Endothelial cell (in vitro differentiated cells): ENCODE measurements around the gene FAM177B. TPM values are rescaled to one million over a fixed set of nuclear protein-coding genes. Genes with fewer than 3 reads are reported as not detected.

Source experiments
- DNase-seq: peaks from one replicate; pipeline ENCODE4 v3.0.0; 2021; ENCODE audit warnings: low spot score
- H3K27ac Mint-ChIP-seq: one replicate; pipeline ENCODE4 v1.8.0; 2021; ENCODE audit warnings: mixed read lengths, inconsistent platforms; ENCODE audit not compliant: unreplicated experiment
- H3K27me3 Mint-ChIP-seq: one replicate; pipeline ENCODE4 v1.8.0; 2021; ENCODE audit warnings: mild to moderate bottlenecking, moderate library complexity, mixed read lengths, inconsistent platforms; ENCODE audit not compliant: unreplicated experiment
- H3K36me3 Mint-ChIP-seq: one replicate; pipeline ENCODE4 v1.8.0; 2021; ENCODE audit warnings: mild to moderate bottlenecking, low read depth, mixed read lengths, inconsistent platforms; ENCODE audit not compliant: unreplicated experiment
- H3K4me1 Mint-ChIP-seq: one replicate; pipeline ENCODE4 v1.8.0; 2021; ENCODE audit warnings: mild to moderate bottlenecking, mixed read lengths, inconsistent platforms; ENCODE audit not compliant: unreplicated experiment
- H3K4me3 Mint-ChIP-seq: one replicate; pipeline ENCODE4 v1.8.0; 2021; ENCODE audit warnings: mild to moderate bottlenecking, mixed read lengths, inconsistent platforms; ENCODE audit not compliant: unreplicated experiment
- H3K9me3 Mint-ChIP-seq: one replicate; pipeline ENCODE4 v1.8.0; 2021; ENCODE audit warnings: mixed read lengths, inconsistent platforms; ENCODE audit not compliant: unreplicated experiment
- total RNA-seq: library from RNA; stranded (reverse); fragmentation: NEBNext Ultra II Directional; extraction: Animal tissue kit (Norgen Biotek cat#: 25700); gene quantifications from one replicate; pipeline ENCODE4 v1.2.1, GENCODE V29; 2021; ENCODE audit not compliant: unreplicated experiment
- TF ChIP-seq, protein P1 (sequence below): fragments of 200-600 bp; sonication (generic); IDR thresholded peaks from one replicate; pipeline ENCODE4 v1.5.0; 2021; ENCODE audit warnings: antibody characterized with exemption; ENCODE audit not compliant: unreplicated experiment

The FAM177B gene
- total RNA-seq, 1 donor from 2014 or later = not detected

GRCh38 chr1:222728746-222729145 lies 8.3 kb upstream of the FAM177B start:
- Mint-ChIP-seq H3K27me3 (no peaks in the 10 kb centered on the region), H3K4me3 (no peak overlapping the region), H3K4me1 (peaks cover 4% of the 10 kb centered on the region), H3K9me3 (no peaks in the 10 kb centered on the region), H3K36me3 (peaks cover 41% of the 10 kb centered on the region), H3K27ac (no peak overlapping the region)
- TF ChIP-seq, protein P1, sequence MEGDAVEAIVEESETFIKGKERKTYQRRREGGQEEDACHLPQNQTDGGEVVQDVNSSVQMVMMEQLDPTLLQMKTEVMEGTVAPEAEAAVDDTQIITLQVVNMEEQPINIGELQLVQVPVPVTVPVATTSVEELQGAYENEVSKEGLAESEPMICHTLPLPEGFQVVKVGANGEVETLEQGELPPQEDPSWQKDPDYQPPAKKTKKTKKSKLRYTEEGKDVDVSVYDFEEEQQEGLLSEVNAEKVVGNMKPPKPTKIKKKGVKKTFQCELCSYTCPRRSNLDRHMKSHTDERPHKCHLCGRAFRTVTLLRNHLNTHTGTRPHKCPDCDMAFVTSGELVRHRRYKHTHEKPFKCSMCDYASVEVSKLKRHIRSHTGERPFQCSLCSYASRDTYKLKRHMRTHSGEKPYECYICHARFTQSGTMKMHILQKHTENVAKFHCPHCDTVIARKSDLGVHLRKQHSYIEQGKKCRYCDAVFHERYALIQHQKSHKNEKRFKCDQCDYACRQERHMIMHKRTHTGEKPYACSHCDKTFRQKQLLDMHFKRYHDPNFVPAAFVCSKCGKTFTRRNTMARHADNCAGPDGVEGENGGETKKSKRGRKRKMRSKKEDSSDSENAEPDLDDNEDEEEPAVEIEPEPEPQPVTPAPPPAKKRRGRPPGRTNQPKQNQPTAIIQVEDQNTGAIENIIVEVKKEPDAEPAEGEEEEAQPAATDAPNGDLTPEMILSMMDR = no peak
- DNase-seq = no peak

DNA sequence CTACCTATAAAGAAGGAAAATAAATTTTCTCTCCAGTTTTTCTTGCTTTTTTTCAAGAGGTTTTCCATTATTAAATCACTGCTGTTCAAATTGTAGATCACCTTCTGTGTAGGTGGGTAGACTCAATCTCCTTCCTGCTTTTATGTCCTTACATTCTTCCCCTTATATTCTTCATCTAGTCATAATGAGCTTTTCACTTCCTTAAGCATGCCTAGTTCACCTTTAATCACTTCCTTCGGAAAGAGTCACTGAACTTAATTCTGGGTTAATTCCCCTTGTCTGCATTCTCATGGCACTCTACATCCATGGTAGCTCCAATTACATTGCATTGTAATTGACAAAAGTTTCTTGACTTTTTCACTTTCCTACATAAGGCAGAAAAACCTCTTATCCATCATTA lies 6.1 kb upstream of the FAM177B start:
- H3K27ac Mint-ChIP-seq = no peak overlapping the region

DNA sequence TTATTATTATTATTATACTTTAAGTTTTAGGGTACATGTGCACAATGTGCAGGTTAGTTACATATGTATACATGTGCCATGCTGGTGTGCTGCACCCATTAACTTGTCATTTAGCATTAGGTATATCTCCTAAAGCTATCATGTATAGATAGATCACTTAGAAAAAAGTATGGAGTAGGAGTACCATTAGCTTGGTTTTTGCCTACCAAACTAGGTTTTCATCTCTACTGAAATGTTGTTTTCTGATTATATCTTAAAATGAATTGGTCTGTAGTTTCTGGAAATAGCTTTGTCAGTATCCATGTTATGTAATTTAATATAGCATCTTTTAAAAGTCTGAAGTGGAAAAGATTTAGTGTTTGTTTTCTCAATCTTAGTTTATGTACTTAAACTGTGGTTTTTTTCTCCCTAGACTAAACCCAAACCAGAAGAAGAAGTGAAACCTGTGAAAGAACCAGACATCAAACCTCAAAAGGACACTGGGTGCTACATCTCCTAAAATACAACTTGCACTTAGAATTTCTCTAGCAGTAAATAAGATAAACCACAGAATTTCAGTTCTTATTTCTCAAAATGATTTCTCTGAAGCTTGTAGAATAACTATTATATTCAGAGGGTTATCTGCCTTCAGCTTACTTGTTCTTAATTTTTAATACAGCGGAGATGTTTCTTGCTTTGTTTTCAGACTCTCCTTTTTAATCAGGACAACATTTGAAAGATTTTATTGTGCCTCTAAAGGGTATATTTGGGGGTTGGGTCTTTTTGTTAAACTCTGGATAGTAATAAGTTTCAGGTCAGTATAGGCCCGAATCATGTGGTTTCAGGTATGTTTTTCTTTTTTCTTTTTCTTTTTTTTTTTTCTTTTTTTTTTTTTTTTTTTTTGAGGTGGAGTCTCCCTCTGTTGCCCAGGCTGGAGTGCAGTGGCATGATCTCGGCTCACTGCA lies 4.5 kb upstream of the FAM177B start:
- no peak for DNase-seq
- no peak overlapping the region for H3K4me3 Mint-ChIP-seq
- H3K9me3 Mint-ChIP-seq = no peaks in the 10 kb centered on the region
- TF ChIP-seq, protein P1 = no peak
- H3K4me1 Mint-ChIP-seq = peaks cover 4% of the 10 kb centered on the region
- no peak overlapping the region for H3K27ac Mint-ChIP-seq
- H3K27me3 Mint-ChIP-seq = no peaks in the 10 kb centered on the region
- H3K36me3 Mint-ChIP-seq = peaks cover 30% of the 10 kb centered on the region

More for the DNA sequence above, 6.1 kb upstream of the FAM177B start:
- H3K9me3 Mint-ChIP-seq = no peaks in the 10 kb centered on the region
- no peaks in the 10 kb centered on the region for H3K27me3 Mint-ChIP-seq
- no peak for DNase-seq
- peaks cover 4% of the 10 kb centered on the region for H3K4me1 Mint-ChIP-seq
- peaks cover 35% of the 10 kb centered on the region for H3K36me3 Mint-ChIP-seq
- TF ChIP-seq, protein P1 = no peak
- no peak overlapping the region for H3K4me3 Mint-ChIP-seq

- DNase-seq = no peak
- H3K4me1 Mint-ChIP-seq = peaks cover 4% of the 10 kb centered on the region
- TF ChIP-seq, protein P1 = no peak
- H3K36me3 Mint-ChIP-seq = peaks cover 18% of the 10 kb centered on the region
- no peaks in the 10 kb centered on the region for H3K9me3 Mint-ChIP-seq
- no peak overlapping the region for H3K27ac Mint-ChIP-seq
- H3K4me3 Mint-ChIP-seq = no peak overlapping the region
- H3K27me3 Mint-ChIP-seq = no peaks in the 10 kb centered on the region
Measured at GRCh38 chr1:222734740-222735139, 2.3 kb upstream of the FAM177B start.

DNA sequence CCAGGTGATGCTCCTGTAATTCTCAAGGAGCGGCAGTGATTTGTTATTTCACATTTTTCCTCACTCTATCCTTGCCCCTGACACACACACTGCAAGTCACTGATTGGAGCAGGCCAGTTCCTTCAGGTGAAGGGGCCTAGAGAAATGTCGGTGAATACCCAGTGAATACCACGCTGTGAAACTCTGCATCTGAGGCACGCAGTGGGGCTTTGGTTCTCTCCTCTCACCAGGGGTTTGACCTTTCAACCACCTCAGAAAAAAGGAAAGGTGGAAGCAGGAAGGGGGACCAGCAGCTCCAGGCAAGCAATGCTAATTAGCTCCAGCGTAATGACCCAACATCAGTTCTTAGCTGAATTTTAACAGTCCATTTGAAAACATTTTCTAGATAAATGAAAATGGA lies 532 bp upstream of the FAM177B start:
- Mint-ChIP-seq H3K36me3 (peaks cover 7% of the 10 kb centered on the region), H3K4me1 (no peaks in the 10 kb centered on the region), H3K9me3 (no peaks in the 10 kb centered on the region), H3K27ac (no peak overlapping the region), H3K27me3 (no peaks in the 10 kb centered on the region), H3K4me3 (no peak overlapping the region)
- TF ChIP-seq, protein P1 = no peak
- DNase-seq = no peak
